ENCODE measurements around the gene CAPZB.

Gene CAPZB

DNA sequence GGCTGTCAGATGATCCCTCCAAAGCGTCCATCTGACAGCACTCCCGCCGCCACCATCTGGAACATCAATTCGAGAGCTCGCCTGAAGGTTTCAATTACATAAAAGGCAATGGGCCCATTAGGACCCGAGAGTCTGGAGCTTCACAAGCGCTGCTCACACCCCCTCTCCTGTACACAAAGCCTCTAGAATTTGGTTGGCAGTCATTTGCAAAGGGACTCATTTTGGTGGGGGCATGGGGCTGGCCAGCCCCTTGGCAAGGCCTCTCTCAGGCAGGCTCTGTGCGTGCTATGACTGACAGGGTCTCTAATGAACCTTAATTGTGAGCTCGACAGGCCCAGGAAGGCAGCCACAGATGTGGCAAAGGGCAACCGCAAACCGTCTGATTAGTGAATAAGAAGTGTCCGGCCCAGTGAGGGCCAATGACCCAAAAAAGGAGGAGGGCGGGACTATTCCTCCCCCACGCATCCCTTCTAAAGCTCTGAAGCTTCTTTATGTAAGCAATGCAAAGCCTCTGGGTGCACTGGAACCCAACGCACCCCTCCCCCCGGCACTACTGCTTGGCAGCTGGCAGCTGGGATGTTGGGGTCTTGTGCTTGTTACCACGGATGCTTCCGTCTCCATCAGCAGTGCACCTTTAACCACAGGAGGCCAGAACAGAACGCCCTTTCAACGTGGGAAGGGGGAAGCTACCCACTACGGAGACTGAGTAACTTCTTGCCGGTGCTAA, 79.4 kb downstream of the CAPZB start:
- DNase-seq (ENCODE audit: low read depth, low spot score) = peak; percentile 29

DNA sequence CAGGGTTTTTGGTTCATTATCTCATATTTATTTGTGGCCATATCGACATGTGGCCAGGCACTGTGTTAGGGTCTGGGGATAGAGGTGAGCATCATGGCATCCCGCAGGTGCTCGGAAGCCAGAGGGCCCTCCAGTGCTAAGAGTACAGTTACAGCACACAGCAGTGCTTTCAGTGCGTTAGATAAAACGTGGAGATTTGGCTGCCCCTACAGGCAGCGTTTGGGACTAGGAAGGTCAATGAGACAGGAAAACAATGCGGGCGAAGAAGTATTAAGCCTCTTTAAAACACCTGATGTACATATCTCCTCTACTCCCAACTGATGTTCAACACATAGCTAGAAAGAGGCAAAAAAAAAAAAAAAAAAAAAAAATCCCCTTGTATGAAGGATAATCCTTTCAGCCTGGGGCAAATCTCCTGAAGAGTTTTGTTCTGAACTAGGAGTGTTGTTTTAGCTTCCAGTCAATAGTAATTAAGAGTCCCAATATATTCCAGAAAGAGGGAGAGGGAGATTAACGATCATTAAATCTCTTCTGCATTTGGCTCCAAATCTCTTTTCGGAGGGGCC, 80.1 kb downstream of the CAPZB start:
- DNase-seq (ENCODE audit: low read depth, low spot score) = peak; percentile 16

DNA sequence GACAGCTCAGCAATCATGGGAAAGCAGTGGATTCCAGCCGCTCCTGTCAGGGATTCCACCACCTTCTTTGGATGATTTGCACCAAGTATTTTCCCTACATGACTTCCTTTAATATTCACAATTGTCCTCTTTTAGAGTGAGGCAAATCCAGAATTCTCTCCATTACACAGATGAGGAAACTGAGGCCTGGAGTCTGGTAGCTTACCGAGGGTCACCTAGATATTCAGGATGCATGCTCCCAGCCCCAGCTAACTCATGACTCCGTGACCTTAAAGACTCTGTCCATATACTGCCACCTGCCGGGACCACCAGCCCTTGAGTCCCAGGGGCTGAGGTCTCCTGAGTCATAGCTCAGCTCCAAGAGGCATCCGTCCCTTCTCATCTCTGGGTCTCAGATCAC, 80.6 kb downstream of the CAPZB start:
- no peak for DNase-seq (ENCODE audit: low read depth, low spot score)

DNA sequence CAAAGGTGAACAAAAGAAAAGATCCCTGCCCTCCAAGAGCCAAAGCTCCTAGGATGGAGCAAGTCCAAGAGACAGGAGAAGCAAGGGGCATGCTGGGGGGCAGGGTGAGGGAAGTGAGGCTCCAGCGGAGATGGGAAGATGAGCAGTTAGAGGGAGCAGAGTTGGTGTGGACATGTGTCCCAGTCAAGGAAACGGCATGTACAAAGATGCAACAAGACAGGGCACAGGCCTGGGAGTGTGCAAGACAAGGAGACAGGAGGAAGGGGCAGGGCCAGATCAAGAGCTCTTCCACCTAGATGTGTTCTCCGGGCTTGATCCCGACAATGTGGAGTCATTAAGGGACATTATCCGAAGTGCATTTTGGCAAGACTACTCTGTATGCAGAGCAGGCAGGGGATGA, 82.1 kb downstream of the CAPZB start:
- DNase-seq (ENCODE audit: low read depth, low spot score) = no peak

DNA sequence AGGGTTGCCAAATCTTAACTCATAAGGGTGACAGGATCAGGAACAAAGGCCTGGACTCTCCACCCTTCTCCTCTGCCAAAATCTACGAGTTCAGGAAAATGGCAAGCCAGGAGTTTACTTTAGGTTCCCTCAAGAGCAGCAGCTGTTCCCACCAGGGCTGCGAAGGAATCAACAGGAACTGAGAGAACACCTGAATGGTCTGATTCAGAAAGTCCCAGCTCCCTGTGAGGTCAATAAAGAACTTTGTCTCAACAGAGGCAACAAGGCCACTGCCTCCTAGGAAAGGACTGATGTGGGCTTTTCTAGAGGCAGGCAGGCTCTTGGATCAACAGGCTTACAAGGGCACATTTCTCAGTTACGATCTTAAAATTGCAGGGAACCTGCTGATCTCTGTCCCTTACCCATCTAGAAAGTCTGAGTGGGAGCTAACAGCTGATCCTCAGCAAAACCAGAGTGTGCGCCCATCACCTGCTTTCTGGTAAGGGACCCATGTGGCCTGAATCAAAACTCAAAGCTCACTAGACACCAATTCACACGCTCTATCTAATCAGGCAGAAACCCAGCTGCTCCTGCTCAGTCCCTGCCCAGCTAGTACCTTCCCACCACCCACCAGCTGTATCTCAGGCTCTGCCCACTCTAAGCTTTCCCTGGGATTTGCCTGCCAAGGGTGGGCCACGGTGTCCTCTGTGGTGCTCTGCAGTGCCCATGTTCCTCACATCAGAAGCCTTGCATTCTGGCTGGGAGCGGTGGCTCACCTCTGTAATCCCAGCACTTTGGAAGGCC, 83.1 kb downstream of the CAPZB start:
- DNase-seq (ENCODE audit: low read depth, low spot score) = no peak

DNA sequence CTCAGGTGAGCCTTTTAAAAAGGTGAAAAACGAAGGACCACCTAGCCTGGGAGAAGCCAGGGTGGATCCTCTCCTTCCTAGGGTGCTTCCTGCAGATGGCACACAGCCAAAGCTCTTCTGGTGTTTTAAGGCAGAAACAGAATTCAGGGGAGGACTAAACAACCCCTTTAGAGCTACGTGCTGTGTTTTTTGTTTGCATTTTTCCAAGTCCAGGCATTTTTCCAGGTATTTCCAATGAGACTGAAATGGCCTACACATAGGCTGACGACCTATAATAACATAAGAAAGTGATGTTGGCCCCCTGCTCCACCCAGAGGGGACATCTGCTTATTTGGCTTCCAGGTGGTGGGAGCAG, 83.8 kb downstream of the CAPZB start:
- no peak for DNase-seq (ENCODE audit: low read depth, low spot score)

DNA sequence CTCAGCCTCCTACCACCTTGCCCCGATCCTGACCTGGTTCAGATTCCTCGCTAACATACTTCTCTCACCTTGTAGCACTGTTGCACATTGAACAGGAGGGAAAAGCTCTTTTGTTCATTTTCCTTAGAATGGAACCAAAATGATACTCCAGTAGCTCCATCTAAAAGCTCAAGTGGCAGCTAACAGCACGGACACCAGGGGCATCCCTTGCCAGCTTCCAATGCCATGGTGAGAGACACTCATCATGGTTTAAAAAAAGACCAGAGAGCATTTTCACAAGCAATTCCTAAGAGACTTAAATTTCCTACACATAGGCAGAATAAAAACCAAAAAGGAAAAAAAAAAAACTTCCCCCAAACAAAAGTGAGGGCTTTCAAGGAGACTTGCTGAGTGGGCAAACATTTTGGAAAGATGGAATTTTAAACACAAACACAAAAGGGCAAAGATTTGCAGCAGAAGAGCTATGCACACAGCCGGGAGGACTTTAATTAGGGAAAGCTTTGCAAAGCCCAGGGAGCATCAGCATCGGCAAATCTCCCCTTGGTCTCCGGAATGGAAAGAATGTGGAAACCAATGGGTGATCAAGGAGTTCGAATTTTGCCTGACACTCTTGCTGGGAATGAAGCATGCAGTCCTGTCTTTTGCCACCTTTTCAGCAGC, 84.3 kb downstream of the CAPZB start:
- DNase-seq (ENCODE audit: low read depth, low spot score) = peak; percentile 25

DNA sequence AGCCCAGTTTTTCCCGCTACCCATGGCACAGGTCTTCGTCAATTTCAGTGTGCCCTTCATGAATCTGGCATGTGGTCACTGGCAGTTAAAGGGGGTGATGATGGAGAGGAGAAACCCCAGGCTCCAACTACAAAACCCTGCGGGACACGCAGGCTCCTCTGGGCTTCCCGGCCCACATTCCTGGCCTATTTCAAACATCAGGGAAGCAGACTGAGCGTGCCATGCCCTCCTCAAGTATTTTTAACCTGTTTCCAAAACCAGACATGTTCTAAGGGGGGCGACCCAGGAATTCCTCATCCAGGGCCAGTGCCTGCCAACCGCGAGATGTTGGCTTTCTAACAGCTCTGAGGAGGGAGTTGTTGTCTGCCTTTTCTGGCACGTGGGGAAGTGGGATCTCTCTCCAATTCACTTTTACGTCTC, 85.1 kb downstream of the CAPZB start:
- peak; percentile 17 for DNase-seq (ENCODE audit: low read depth, low spot score)

DNA sequence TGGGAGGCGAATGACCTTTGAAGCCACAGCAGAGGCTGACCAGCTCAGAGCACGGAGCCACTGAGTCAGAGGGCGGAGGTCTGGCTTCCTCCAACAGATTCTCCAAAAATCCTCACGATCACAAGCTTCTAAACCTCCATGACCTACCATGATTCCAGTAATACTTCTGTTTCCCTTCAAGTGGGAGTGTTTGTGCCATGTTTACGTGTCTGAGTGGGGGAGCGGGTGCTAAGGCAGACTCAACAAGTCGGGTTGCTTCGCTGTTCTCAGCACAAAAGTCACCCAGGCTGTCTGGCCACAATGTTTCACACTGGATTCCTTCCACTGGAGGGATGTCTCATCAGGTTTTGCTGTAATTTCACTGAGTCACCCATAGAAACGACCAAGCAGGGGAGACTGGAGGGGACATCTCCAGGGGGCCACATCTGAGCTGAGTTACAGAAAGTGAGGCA, 87.0 kb downstream of the CAPZB start:
- peak; percentile 28 for DNase-seq (ENCODE audit: low read depth, low spot score)

DNA sequence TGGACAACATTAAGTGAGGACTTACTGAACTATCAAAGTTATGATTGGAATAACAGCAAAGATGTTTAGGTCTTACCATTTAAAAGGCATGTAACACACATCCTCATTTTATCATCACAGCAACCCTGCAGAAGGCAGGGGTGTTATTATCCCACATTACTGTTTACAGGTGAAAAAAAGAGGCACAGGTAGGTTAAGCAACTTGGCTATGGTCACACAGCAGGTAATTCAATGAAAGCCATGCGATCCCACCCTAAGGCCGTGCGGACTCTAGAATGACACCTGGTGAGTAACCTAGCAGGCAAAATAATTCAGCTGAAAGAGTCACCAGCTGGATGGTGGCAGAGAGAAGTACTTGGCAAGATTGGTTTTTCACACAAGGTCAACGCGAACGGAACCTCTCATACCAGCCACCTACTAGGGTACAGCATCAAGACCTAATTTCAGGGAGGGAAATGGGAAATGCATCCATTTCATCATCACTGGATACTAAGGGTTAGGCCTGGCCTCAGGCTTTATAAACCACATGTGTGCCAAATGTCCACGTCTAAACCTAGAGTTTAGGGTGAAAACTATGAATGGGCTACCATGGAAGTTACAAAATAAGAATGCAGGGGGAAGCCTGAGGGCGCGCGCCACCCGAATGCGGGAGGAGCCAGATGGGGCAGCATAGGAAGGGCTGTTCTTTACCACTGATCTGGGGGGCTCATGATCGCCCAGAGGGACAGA, 88.0 kb downstream of the CAPZB start:
- no peak for DNase-seq (ENCODE audit: low read depth, low spot score)

DNA sequence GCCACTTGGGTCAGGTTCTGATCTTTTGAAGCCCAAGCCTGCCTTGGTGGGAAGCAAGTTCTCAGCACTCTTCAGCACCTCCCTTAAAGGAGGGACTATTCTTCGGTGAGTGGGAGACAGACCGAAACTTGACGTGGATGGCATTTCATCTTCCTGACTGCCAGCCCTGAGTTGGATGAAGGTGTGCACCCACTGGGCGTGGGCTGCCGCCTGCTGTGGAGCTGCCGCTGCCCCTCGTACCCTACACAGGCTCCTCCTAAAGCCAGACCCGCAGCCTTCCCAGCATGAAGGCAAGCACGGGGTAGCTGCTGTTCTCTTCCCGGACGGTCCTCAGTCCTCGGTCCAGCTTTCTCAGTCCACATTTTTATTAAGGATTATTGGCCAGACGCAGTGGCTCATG, 89.1 kb downstream of the CAPZB start:
- no peak for DNase-seq (ENCODE audit: low read depth, low spot score)

DNA sequence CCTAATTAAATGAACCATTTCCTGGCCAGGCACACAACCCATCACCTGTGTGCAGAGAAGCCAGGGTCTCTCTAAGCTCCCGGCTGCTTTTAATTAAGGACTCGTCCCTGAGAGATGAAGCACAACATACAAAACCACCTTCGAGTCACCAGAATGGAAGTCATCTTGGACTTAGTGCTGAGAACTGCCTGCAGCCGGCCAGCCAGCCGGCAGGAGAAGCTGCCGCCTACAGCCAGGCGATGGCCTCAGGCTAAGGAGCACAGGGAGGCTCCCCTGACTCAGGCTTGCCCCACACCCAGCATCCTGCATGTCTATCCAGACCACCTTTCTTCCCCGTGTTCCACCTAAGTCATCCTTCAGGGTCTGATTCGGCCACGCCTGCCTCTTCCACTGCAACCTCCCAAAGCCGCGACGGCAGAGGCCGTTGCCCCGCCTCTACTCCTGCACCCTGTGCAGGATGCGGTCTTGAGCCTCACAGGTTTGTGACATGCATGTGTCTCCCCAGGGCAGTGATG, 89.6 kb downstream of the CAPZB start:
- DNase-seq (ENCODE audit: low read depth, low spot score) = peak; percentile 79

DNA sequence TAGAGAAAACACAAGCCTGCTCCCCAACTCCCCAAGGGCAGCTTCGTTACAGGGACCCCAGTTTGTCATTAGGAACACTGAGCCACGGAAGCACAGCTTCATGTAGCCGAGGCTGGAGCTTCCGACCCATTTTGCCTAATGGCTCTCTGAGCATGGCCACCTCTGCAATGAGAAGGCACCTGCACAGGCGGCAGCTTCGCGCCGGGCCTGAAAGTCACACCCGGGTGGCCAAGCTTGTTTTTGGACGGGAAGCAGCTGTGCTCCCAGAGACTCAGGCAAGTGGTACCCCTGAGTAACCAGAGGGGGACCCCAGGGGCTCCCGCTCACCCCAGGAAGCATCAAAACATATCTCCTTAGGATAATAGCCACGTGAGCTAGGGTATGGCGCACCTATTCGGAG, 92.3 kb downstream of the CAPZB start:
- no peak for DNase-seq (ENCODE audit: low read depth, low spot score)

DNA sequence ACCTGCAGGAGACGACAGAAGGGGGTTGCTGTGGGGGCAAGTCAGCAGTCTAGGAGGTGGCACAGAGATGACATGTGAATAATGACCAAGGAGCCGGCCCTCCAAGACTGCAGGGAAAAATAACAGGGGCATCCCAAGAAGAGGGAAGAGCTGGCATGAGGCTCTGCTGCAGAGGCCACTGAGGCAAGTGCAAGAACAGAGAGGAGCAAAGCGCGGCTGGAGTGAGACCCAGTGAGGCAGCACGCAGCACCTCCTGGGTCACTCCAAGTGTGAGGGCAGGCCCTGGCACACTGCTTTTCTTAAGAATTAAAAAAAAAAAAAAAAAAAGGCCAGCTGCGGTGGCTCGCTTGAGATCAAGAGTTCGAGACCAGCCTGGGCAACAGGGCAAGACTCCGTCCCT, 93.1 kb downstream of the CAPZB start:
- DNase-seq (ENCODE audit: low read depth, low spot score) = no peak

DNA sequence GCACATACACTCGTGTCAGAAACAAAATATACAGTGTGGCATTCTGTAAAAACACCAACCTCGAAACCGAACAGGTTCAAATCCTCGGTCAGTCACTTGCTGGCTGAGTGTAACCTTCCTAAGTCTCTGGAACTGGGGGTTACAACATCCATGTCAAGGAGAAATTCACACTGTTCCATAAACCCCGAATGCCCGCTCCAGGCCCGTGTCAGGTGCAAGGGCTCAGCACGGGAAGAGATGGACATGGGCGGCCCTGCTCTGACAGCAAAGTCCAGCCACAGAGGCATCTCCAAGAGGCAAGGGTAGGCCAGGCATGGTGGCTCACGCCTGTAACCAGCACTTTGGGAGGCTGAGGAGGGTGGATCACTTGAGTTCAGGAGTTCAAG, 93.8 kb downstream of the CAPZB start:
- DNase-seq (ENCODE audit: low read depth, low spot score) = no peak

DNA sequence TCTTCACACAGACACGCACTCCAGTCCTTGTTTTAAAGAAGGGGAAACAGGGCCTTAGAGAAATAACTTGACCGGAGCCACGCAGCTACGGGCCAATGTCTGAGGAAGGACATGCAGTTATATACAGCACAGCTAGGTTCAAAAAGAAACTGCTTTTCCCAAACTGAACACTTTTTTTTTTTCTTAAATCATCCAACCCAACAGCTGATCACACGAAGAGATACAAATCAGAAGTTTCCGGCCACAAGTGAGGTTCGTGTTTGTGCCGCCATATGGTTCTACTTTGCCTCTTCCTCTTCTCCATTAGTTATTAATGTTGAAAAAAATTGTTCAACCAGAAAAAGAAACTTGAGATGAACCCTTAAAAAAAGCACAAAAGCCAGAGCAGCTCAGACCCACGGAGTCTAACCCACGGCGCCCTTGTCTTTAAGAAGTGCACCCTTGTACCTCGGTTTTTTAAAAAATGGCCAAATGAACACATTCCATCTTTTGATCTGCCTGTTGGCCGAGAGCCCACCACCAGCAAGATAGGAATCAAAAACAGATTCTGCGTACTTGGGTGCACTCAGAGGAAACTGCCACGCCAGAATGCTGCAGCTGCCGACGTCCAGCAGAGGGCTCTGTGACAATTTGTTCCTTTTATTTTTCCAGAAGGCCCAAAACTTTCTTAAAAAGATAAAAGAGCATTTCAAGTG, 94.3 kb downstream of the CAPZB start:
- DNase-seq (ENCODE audit: low read depth, low spot score) = peak; percentile 34

DNA sequence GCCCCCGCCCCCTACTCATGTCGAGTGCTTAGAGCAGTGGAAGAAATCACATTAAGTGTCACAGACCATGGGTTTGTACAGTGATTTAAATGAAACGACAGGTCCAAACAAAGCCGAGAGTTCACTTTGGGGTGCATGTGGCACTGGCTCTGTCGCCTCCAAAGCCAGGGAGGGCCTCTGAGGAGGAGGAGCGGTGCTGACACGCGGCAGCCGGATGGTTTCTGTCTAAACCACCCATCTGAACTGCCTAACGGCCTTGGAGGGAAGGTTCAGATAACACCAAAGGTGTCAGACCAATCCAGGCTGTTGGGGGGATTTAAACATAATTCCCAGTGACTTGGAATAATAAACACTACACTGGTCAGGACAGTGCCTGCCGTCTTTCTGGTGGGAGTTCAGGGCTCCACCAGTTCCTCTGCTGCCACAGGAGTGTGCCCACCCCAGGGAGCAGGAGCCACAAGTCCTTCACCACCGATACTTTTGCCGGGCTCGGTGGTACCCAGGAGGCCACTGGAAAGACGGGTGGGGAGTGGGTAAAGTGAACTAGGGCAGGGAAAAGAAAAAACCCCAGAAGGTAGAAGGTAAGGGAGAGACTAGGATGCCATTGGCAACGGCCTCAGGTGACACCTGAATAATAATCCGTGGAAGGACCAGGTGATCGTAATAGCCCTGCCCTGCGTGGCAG, 95.0 kb downstream of the CAPZB start:
- no peak for DNase-seq (ENCODE audit: low read depth, low spot score)

DNA sequence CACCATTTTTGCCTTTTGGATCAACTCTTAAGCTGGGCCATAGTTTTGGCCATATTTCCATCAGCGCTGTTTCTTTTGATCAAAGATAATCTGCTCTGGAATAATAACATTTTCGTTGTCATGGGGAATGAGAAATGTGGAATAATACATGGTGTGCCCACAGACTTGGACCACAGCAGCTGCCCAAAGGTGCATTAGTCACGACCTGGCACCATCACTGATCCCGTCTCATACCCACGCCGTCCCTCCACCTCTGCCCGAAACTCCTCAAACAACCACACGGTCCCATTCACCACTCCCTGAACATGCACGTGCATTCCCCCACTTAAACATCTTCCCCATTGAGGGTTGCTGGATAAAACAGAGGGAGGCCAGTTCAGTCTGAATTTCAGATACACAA, 96.4 kb downstream of the CAPZB start:
- no peak for DNase-seq (ENCODE audit: low read depth, low spot score)

DNA sequence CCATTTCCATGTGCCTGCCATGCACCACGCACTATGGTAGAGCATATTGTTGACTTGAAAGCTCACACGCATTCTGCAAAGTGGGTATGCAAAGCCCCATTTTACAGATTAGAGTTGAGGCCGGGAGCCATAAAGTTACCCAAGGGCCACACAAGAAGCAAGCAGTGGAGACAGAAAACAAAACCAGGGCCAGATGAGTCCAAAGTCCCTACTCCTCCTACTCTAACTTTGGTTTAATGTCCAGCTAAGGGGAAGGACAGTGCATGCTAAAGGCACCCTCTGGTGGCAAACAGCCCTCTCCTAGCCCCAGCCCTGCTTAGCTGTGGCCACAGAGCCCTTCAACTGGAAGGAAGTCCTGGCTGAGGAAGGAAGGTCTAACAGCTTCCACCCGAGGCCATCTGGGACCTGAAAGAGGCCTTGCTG, 98.3 kb downstream of the CAPZB start:
- DNase-seq (ENCODE audit: low read depth, low spot score) = no peak

DNA sequence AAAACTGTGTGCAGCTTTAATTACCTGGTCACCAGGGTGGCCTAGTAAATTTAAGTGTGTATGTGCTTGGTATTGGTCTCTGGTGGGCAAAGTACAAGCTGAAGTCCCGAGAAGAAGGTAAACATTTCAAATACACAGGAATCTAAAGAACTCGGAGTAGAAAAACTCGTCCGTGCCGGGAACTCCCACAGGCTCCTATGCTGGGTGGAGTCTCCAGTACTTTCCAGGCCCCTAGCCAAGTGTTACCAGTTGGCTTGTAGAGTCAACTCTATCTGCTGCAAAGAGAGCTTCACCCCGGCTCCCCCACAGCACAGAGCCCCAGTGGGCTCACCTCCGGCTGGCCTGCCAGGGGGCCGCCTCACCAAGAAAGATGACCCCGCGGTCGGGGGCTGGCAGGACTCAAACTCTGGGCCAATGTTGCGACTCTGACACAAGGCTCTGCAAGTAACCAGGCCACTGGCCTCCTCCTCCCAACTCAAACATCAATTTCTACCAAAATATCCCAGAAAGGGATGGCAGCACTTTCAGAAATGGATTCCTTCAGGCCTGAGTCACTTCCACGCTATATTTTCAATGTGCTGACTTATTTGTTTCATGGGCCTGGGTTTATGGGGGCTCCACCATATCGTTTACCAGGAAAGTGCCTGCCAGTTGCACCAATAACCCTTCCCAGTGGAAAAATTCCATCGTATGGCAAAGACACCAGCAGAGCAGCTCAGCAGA, 99.3 kb downstream of the CAPZB start:
- no peak for DNase-seq (ENCODE audit: low read depth, low spot score)
